Stimulated activated CD8-positive, alpha-beta memory T cell treated with anti-CD3 and anti-CD28 coated beads, Interleukin-2, amount 100 ng/mL, for 1 hour (primary cell): ENCODE measurements around the gene SYMPK.

ENCODE experiments used
- DNase-seq, 2 donors: peaks; one replicate each; pipeline ENCODE4 v3.0.0-alpha.2; 2020; ENCODE audit warnings: low read depth in 2 of 2

Gene SYMPK

GRCh38 chr19:45766869-45767346 is 96.0 kb downstream of the SYMPK start:
- no peak for DNase-seq

GRCh38 chr19:45766296-45766868 is 96.6 kb downstream of the SYMPK start:
- no peak for DNase-seq

GRCh38 chr19:45765702-45766295 is 97.1 kb downstream of the SYMPK start:
- no peak for DNase-seq
